A673 (cell line): ENCODE measurements around the gene DAP3.
"Not testable (repeated sequence)": the region's sequence is repeated elsewhere in the genome, so short reads cannot be mapped to it uniquely, and the experiment has no call there.

Experiments used
- EZH2 ChIP-seq: fragments of 200-600 bp; sonication (generic); IDR thresholded peaks from 2 replicates; pipeline ENCODE4 v1.6.1; 2017; ENCODE audit warnings: borderline replicate concordance, low read depth, mild to moderate bottlenecking, mixed read lengths, antibody characterized with exemption, low read length; ENCODE audit not compliant: poor library complexity, severe bottlenecking
- TF ChIP-seq, protein P1 (sequence below): fragments of 300-800, 200-600 bp; sonication (generic); conservative IDR thresholded peaks from 2 replicates; pipeline ENCODE4 v1.5.1; 2017; ENCODE audit warnings: low read depth, mild to moderate bottlenecking, antibody characterized with exemption, low read length, moderate library complexity, mixed read lengths

DNA sequence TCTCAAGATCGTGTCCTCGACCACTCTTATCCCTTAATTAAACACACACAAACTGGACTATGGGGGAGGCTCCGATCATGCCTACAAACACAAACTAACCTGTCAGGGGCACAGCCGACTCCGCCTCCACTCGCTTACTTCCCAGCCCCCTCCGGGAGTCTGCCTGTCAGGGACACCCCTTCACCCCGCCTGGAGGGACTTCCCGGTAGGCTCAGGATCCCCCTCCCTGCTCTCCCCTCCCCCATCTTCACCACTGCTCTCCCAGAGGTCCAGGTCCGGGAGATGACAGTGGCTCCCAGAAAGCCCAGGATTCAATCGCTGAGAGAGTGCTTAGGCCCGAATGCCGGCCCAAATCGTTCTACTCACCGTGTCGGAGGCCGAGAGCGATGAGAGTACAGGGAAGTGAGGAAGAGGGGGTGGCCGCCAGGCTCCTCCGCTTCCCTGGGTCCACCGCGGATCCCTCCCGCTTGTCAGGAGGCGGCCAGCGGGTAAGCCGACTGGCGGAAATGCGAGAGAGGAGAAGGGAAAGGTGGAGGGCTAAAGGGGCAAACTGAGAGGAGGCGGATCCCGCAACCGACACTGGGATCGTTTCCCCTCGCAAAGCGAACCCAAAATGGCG is 1.1 kb upstream of the DAP3 start:
- TF ChIP-seq, protein P1, sequence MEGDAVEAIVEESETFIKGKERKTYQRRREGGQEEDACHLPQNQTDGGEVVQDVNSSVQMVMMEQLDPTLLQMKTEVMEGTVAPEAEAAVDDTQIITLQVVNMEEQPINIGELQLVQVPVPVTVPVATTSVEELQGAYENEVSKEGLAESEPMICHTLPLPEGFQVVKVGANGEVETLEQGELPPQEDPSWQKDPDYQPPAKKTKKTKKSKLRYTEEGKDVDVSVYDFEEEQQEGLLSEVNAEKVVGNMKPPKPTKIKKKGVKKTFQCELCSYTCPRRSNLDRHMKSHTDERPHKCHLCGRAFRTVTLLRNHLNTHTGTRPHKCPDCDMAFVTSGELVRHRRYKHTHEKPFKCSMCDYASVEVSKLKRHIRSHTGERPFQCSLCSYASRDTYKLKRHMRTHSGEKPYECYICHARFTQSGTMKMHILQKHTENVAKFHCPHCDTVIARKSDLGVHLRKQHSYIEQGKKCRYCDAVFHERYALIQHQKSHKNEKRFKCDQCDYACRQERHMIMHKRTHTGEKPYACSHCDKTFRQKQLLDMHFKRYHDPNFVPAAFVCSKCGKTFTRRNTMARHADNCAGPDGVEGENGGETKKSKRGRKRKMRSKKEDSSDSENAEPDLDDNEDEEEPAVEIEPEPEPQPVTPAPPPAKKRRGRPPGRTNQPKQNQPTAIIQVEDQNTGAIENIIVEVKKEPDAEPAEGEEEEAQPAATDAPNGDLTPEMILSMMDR: not testable (repeated sequence)
- TF ChIP-seq EZH2: not testable (repeated sequence)
